ENCODE data around the gene OPRD1.

- TF ChIP-seq TAF1 (IDR thresholded peaks at IDR 0.05; ENCODE audit: low read depth): no peak
- no peak for TF ChIP-seq REST (IDR thresholded peaks at IDR 0.05; ENCODE audit: low read depth)
- TF ChIP-seq EP300 (IDR thresholded peaks at IDR 0.05; ENCODE audit: borderline replicate concordance): no peak
- TF ChIP-seq, protein P1, sequence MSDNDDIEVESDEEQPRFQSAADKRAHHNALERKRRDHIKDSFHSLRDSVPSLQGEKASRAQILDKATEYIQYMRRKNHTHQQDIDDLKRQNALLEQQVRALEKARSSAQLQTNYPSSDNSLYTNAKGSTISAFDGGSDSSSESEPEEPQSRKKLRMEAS (IDR thresholded peaks at IDR 0.05): no peak
- no peak for TF ChIP-seq ZBTB7A (IDR thresholded peaks at IDR 0.05; ENCODE audit: low read depth)
Measured at GRCh38 chr1:28811766-28812668, at the start of gene OPRD1.

All from Ishikawa (cell line).